PC-9 (cell line): Measurements from ENCODE around the gene MINDY1.

ENCODE experiments used
- EZH2 ChIP-seq: fragments of 200-600 bp; sonication (generic); IDR thresholded peaks from 2 replicates; pipeline ENCODE4 v1.8.0; 2017; ENCODE audit warnings: antibody characterized with exemption, low read depth
- TF ChIP-seq, protein P1 (sequence below): fragments of 200-600 bp; sonication (generic); conservative IDR thresholded peaks from 2 replicates; pipeline ENCODE4 v1.6.1; 2017; ENCODE audit warnings: mixed run types, antibody characterized with exemption, mild to moderate bottlenecking, moderate library complexity

DNA sequence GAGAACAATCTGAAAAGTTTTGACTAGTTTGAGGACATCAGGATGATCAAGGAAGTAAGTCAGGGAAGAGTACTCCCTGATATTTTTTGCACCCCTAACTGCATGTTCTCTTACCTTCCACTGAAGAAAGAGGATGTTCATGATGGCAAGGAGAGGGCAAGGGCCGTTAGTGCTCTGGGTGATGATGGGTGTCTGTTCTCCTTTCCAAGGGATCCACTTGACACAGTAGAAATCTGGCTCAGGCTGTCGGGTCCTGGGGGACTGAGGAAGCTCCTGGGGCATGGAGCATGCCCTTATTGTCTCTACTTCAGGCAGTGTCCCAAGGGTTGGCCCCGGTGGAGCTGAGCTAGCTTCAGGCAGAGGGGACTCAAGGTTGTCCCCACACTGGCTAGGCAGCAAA lies 4.7 kb downstream of the MINDY1 start:
- TF ChIP-seq, protein P1, sequence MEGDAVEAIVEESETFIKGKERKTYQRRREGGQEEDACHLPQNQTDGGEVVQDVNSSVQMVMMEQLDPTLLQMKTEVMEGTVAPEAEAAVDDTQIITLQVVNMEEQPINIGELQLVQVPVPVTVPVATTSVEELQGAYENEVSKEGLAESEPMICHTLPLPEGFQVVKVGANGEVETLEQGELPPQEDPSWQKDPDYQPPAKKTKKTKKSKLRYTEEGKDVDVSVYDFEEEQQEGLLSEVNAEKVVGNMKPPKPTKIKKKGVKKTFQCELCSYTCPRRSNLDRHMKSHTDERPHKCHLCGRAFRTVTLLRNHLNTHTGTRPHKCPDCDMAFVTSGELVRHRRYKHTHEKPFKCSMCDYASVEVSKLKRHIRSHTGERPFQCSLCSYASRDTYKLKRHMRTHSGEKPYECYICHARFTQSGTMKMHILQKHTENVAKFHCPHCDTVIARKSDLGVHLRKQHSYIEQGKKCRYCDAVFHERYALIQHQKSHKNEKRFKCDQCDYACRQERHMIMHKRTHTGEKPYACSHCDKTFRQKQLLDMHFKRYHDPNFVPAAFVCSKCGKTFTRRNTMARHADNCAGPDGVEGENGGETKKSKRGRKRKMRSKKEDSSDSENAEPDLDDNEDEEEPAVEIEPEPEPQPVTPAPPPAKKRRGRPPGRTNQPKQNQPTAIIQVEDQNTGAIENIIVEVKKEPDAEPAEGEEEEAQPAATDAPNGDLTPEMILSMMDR, result no peak
- TF ChIP-seq EZH2, result no peak
